ENCODE data around the gene TMEM135.

Gene TMEM135

GRCh38 chr11:87092159-87092558 is 54.4 kb downstream of the TMEM135 start:
- no peak overlapping the region for H3K4me3 ChIP-seq (ENCODE audit: low read length)
- H3K79me2 ChIP-seq (ENCODE audit: control insufficient read depth, low read length), result no peaks in the 10 kb centered on the region
- H3F3A ChIP-seq (ENCODE audit: control insufficient read depth, insufficient read depth), result no peaks in the 10 kb centered on the region

GRCh38 chr11:87092567-87092966 is 54.8 kb downstream of the TMEM135 start:
- Histone ChIP-seq H3K79me2 (ENCODE audit: control insufficient read depth, low read length) (no peaks in the 10 kb centered on the region), H3K27ac (ENCODE audit: low read depth, low read length) (no peak overlapping the region), H3K36me3 (ENCODE audit: control insufficient read depth, low read length) (peaks cover 21% of the 10 kb centered on the region), H3K27me3 (ENCODE audit: control insufficient read depth, low read length) (no peaks in the 10 kb centered on the region), H3F3A (ENCODE audit: control insufficient read depth, insufficient read depth) (no peaks in the 10 kb centered on the region), H4K20me1 (ENCODE audit: control insufficient read depth, insufficient read depth, low read depth, low read length) (no peaks in the 10 kb centered on the region), H3K4me2 (ENCODE audit: low read length) (no peak overlapping the region), H3K9me3 (ENCODE audit: control insufficient read depth, insufficient read depth, low read length) (no peaks in the 10 kb centered on the region; the same call in 1 of the 2 replicates), H3K4me1 (ENCODE audit: control insufficient read depth, low read length) (peaks cover 3% of the 10 kb centered on the region), H3K9me2 (replicated peaks; ENCODE audit: control insufficient read depth, low read length) (no peaks in the 10 kb centered on the region), H3K4me3 (ENCODE audit: low read length) (no peak overlapping the region)
- no peak for TF ChIP-seq CTCF (IDR thresholded peaks at IDR 0.05; ENCODE audit: low read depth, low read length, poor library complexity, severe bottlenecking)
- TF ChIP-seq EZH2phosphoT487 (IDR thresholded peaks at IDR 0.05; ENCODE audit: borderline replicate concordance, low read length), result no peak

More at GRCh38 chr11:87092159-87092558, 54.4 kb downstream of the TMEM135 start:
- Histone ChIP-seq H3K27ac (ENCODE audit: low read depth, low read length) (no peak overlapping the region), H3K4me2 (ENCODE audit: low read length) (no peak overlapping the region), H3K36me3 (ENCODE audit: control insufficient read depth, low read length) (peaks cover 19% of the 10 kb centered on the region), H4K20me1 (ENCODE audit: control insufficient read depth, insufficient read depth, low read depth, low read length) (no peaks in the 10 kb centered on the region), H3K4me1 (ENCODE audit: control insufficient read depth, low read length) (peaks cover under 1% of the 10 kb centered on the region), H3K9me2 (replicated peaks; ENCODE audit: control insufficient read depth, low read length) (no peaks in the 10 kb centered on the region), H3K9me3 (ENCODE audit: control insufficient read depth, insufficient read depth, low read length) (no peaks in the 10 kb centered on the region; the same call in 1 of the 2 replicates), H3K27me3 (ENCODE audit: control insufficient read depth, low read length) (no peaks in the 10 kb centered on the region)
- no peak for TF ChIP-seq CTCF (IDR thresholded peaks at IDR 0.05; ENCODE audit: low read depth, low read length, poor library complexity, severe bottlenecking)
- TF ChIP-seq EZH2phosphoT487 (IDR thresholded peaks at IDR 0.05; ENCODE audit: borderline replicate concordance, low read length), result no peak

GRCh38 chr11:87097582-87097981 is 59.8 kb downstream of the TMEM135 start:
- Histone ChIP-seq H4K20me1 (ENCODE audit: control insufficient read depth, insufficient read depth, low read depth, low read length) (no peaks in the 10 kb centered on the region), H3K36me3 (ENCODE audit: control insufficient read depth, low read length) (peaks cover 19% of the 10 kb centered on the region), H3K27ac (ENCODE audit: low read depth, low read length) (no peak overlapping the region), H3K9me3 (ENCODE audit: control insufficient read depth, insufficient read depth, low read length) (no peaks in the 10 kb centered on the region), H3K4me3 (ENCODE audit: low read length) (no peak overlapping the region), H3K4me2 (ENCODE audit: low read length) (no peak overlapping the region), H3K27me3 (ENCODE audit: control insufficient read depth, low read length) (no peaks in the 10 kb centered on the region), H3K4me1 (ENCODE audit: control insufficient read depth, low read length) (peaks cover 3% of the 10 kb centered on the region), H3K79me2 (ENCODE audit: control insufficient read depth, low read length) (no peaks in the 10 kb centered on the region), H3F3A (ENCODE audit: control insufficient read depth, insufficient read depth) (no peaks in the 10 kb centered on the region), H3K9me2 (replicated peaks; ENCODE audit: control insufficient read depth, low read length) (no peaks in the 10 kb centered on the region)
- TF ChIP-seq EZH2phosphoT487 (IDR thresholded peaks at IDR 0.05; ENCODE audit: borderline replicate concordance, low read length) (no peak), CTCF (IDR thresholded peaks at IDR 0.05; ENCODE audit: low read depth, low read length, poor library complexity, severe bottlenecking) (peak; percentile 70)
